Activated CD8-positive, alpha-beta memory T cell treated with anti-CD3 and anti-CD28 coated beads for 1 hour (primary cell): ENCODE results near the gene GART.
"Not testable (repeated sequence)": the region's sequence is repeated elsewhere in the genome, so short reads cannot be mapped to it uniquely, and the experiment has no call there.

ENCODE experiments used
- DNase-seq, 2 donors: peaks; one replicate each; pipeline ENCODE4 v3.0.0-alpha.2; 2020; ENCODE audit warnings: low read depth in 1 of 2; ENCODE audit errors: extremely low read depth in 1 of 2

The GART gene

DNA sequence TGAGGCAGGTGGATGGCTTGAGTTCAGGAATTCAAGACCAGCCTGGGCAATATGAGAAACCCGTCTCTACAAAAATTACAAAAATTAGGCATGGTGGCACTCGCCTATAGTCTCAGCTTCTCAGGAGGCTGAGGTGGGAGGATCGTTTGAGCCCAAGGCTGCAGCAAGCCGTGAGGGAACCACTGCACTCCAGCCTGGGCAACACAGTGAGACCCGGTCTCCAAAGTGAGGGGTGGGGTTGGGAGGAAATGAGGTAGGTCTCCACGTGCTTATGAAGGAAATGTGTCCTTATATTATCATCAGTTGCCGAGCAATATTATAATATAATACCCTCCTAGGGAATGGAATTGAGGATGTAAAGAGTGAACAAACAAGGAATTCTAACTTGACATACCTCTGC lies 64.9 kb downstream of the GART start:
- DNase-seq, result no peak

DNA sequence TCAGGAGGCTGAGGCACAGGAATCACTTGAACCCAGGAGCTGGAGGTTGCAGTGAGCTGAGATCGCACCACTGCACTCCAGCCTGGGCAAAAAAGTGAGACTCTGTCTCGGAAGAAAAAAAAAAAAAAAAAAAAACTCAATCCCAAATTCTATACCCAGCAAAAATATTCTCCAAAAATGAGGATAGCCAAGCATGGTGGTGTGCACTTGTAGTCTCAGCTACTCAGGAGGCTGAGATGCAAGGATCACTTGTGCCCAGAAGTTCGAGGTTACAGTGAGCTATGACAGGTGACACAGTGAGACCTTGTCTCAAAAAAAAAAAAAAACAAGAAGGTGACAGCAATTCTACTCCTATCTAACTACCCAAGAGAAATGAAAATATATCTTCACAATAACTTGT lies 68.6 kb downstream of the GART start:
- DNase-seq, result no peak

DNA sequence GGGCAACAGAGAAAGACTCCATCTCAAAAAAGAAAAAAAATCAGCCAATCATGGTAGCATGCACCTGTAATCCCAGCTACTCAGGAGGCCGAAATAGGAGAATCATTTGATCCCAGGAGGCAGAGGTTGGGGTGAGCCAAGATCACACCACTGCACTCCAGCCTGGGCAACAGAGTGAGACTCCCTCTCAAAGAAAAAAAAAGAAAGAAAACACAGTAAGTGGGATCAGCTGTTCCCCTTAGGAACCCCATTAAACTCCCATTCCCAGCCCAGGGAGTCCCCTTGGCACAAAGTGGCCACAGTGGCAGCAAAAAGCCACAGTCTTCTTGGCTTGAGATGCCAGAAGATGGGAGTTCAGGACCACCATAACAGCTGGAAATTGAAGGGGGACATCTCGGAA lies 71.2 kb downstream of the GART start:
- no peak for DNase-seq

DNA sequence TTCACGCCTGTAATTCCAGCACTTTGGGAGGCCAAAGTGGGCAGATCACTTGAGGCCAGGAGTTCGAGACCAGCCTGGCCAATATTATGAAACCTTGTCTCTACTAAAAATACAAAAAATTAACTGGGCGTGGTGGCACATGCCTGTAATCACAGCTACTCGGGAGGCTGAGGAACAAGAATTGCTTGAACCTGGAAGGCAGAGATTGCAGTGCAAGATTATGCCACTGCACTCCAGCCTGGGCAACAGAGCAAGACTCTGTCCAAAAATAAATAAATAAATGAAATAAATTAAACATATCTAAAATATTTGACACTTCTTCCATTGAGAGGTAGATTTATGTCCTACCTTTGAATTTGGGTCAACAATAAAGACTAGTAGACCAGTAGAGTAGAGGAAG lies 72.7 kb downstream of the GART start:
- not testable (repeated sequence) for DNase-seq

DNA sequence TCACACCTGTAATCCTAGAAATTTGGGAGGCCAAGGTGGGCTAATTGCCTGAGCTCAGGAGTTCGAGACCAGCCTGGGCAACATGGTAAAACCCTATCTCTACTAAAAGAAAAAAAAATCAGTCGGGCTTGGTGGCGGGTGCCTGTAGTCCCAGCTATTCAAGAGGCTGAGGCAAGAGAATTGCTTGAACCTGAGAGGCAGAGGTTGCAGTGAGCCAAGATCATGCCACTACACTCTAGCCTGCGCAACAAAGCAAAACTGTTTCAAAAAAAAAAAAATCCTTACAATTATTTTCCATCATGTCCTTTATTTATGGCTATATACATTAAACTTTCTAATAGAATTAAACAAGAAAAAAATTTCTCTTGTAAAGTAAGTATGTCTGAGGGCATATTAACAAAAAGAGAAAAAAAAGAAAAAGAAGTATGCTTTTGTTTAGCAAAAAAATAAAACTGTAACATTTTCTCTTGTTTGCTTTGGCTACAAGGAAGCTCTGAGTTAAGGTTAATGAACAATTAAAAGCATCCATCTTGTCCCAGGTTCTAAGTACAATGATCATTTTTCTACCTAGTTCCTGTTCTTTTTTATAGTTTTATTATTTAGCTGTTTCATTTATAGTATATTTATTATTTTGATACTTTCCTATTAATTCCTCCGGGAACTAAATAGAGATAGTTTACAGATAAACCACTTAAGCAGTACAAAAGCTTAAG lies 80.2 kb downstream of the GART start:
- no peak for DNase-seq

DNA sequence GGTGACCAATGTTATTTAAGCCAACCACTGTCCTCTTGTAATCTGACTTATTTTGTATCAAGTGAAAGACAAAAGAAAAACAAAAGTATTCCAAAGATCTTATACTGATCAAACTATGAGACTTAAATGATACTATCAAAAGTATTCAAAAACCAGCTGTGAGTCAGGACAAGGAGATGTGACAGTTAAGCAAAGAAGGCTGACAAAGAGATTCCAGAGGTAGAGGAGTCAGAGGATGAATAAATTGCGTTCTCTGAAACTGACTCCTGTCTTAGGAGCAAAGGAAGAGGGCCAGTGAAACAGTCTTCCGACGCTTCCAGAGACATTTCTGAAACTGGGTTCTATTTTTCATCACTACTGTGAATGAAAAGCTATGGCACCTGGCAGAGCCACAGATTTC lies 83.1 kb downstream of the GART start:
- DNase-seq, result no peak

DNA sequence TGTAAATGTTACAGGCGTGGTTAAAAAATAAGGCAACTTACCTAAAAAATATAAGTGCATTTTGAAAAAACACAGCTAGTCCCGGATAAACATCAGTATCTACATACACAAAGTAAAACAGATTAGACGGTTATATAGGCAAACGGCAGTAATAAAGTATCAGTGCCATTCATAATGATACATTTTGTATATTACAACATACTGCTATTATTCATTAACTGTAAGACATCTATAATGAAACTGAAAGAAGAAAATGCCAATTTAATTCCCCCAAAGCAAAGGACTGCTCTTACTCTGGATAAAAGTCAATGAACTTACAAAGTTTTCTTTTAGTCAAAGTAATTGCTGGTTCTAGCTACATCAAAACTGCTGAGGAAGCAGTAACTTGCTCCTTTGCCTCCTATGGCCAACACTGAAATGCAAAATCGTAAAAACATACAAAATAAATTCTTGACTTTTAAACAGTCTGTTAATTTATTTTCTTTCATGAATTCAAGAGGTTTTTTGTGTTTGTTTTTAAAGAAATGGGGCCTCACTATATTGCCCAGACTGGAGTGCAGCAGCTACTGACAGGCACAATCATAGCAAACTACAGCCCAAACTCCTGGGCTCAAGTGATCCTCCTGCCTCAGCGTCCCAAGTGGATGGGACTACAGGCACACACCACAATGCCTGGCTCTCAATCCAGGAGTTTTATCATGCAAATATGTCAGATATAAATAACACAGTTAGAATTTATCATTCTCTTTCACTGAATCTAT lies 86.1 kb downstream of the GART start:
- DNase-seq, result no peak
